Prostate gland (tissue), 2 donors: ENCODE results near the gene ADAMTS2.

ENCODE experiments used
- CTCF ChIP-seq, 4 experiments: fragments of 200-600 bp in 2 of 4; fragments of 450-650 bp in 2 of 4; sonication (generic) in 2 of 4; IDR thresholded peaks; 1 replicate in 3 of 4; 2 replicates in 1 of 4; pipeline ENCODE4 v1.5.1; 2016 to 2019; ENCODE audit warnings: antibody characterized with exemption in 4 of 4, mild to moderate bottlenecking in 2 of 4, moderate library complexity in 2 of 4
- POLR2A ChIP-seq: fragments of 450-650 bp; IDR thresholded peaks from one replicate; pipeline ENCODE4 v1.6.1; 2016; ENCODE audit warnings: antibody characterized with exemption, mild to moderate bottlenecking
- POLR2AphosphoS5 ChIP-seq: sonication (generic); formaldehyde crosslinking; IDR thresholded peaks from one replicate; pipeline ENCODE4 v1.6.1; 2017; ENCODE audit warnings: antibody characterized with exemption

GRCh38 chr5:179323026-179323870 is 22.0 kb downstream of the ADAMTS2 start:
- TF ChIP-seq POLR2A, result no peak
- no peak for TF ChIP-seq CTCF (IDR thresholded peaks at IDR 0.05)
- no peak for TF ChIP-seq POLR2AphosphoS5
